ENCODE measurements around the gene TRIP11. TPM values are rescaled to one million over a fixed set of nuclear protein-coding genes. Genes with fewer than 3 reads are reported as not detected.

TRIP11 gene
- total RNA-seq, 4 donors from 2014 or later = 35.5 to 45.1 (median 41.7) TPM

GRCh38 chr14:92033433-92033832 is 6.4 kb downstream of the TRIP11 start:
- Histone ChIP-seq H3K27me3 (no peaks in the 10 kb centered on the region), H3K9me3 (no peaks in the 10 kb centered on the region), H3K4me3 (replicated peaks in 1 of 3) (no peak overlapping the region), H3K27ac (no peak overlapping the region), H3K4me1 (peaks cover 13 to 29% of the 10 kb centered on the region in 2 donors), H3K36me3 (peaks cover 6 to 8% of the 10 kb centered on the region in 2 donors)
- WGBS, 2 donors = 38% methylated on average over 1 of the region's 1 CpG
- TF ChIP-seq CTCF (IDR thresholded peaks at IDR 0.05) (no peak), POLR2A (IDR thresholded peaks at IDR 0.05) (no peak)
- no peak for DNase-seq
- intact Hi-C loops (cut with DNase I) = loop anchor here (10.0 kb wide), 1 partner anchor 71 kb away; the partner anchor contains the start of gene ATXN3

DNA sequence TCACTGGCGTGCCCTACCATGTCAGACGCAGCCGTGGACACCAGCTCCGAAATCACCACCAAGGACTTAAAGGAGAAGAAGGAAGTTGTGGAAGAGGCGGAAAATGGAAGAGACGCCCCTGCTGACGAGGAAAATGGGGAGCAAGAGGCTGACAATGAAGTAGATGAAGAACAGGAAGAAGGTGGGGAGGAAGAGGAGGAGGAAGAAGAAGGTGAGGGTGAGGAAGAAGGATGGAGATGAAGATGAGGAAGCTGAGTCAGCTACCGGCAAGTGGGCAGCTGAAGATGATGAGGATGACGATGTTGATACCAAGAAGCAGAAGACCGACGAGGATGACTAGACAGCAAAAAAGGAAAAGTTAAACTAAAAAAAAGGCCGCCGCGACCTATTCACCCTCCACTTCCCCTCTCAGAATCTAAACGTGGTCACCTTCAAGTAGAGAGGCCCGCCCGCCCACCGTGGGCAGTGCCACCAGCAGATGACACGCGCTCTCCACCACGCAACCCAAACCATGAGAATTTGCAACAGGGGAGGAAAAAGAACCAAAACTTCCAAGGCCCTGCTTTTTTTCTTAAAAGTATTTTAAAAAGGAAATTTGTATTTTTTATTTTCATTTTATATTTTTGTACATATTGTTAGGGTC is 13.2 kb downstream of the TRIP11 start:
- peaks cover 1 to 19% of the 10 kb centered on the region in 2 donors for H3K36me3 ChIP-seq
- WGBS, 2 donors = 90 to 91% methylated on average over 21 of the region's 21 CpGs
- H3K27ac ChIP-seq = no peak overlapping the region
- DNase-seq = no peak
- TF ChIP-seq POLR2A (IDR thresholded peaks at IDR 0.05) = no peak
- no peak for TF ChIP-seq CTCF (IDR thresholded peaks at IDR 0.05)
- no peaks in the 10 kb centered on the region for H3K9me3 ChIP-seq
- no peaks in the 10 kb centered on the region for H3K27me3 ChIP-seq
- intact Hi-C loops (cut with DNase I) = no loop called here
- H3K4me3 ChIP-seq (replicated peaks in 1 of 3) = no peak overlapping the region
- no peaks in the 10 kb centered on the region for H3K4me1 ChIP-seq

DNA sequence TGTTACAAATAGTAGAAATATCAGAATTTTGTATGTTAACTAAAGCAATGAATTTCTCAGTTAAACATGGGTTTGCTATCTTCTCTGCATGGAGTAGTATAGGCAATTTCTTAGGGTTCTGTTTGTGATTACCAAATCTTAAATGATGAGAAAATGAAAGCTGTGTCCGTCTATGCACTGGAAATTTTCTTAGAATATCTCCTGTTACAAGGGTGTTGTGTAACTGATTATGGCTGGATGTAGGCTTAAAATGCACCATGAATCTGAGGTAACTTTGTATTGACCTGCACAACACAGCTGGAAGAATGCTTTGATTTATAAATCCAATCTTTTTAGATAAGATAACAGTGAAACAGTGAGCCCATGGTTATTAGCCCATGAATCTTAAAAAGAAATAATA is 17.8 kb downstream of the TRIP11 start:
- H3K36me3 ChIP-seq = peaks cover 5 to 10% of the 10 kb centered on the region in 2 donors
- intact Hi-C loops (cut with DNase I) = no loop called here
- 83 to 86% methylated on average over 1 of the region's 1 CpG for WGBS, 2 donors
- H3K27me3 ChIP-seq = no peaks in the 10 kb centered on the region
- no peak overlapping the region for H3K27ac ChIP-seq
- H3K4me3 ChIP-seq (replicated peaks in 1 of 3) = no peak overlapping the region
- H3K9me3 ChIP-seq = no peaks in the 10 kb centered on the region
- TF ChIP-seq POLR2A (IDR thresholded peaks at IDR 0.05) (no peak), CTCF (IDR thresholded peaks at IDR 0.05) (no peak)
- H3K4me1 ChIP-seq = no peaks in the 10 kb centered on the region
- no peak for DNase-seq

- Histone ChIP-seq H3K4me3 (replicated peaks in 1 of 3) (no peak overlapping the region), H3K36me3 (peaks cover 6 to 13% of the 10 kb centered on the region in 2 donors), H3K27me3 (no peaks in the 10 kb centered on the region), H3K9me3 (no peaks in the 10 kb centered on the region), H3K4me1 (no peaks in the 10 kb centered on the region), H3K27ac (no peak overlapping the region)
- intact Hi-C loops (cut with DNase I) = no loop called here
- no peak for DNase-seq
- TF ChIP-seq CTCF (IDR thresholded peaks at IDR 0.05) = no peak
- WGBS, 2 donors = 94% methylated on average over 3 of the region's 3 CpGs
Measured at GRCh38 chr14:92021523-92021922, 18.3 kb downstream of the TRIP11 start.

GRCh38 chr14:92014040-92014439 is 25.8 kb downstream of the TRIP11 start:
- intact Hi-C loops (cut with DNase I) = no loop called here
- DNase-seq = no peak
- TF ChIP-seq POLR2A (IDR thresholded peaks at IDR 0.05) (no peak), CTCF (IDR thresholded peaks at IDR 0.05) (no peak)
- no peak overlapping the region for H3K4me3 ChIP-seq (replicated peaks in 1 of 3)
- no peaks in the 10 kb centered on the region for H3K4me1 ChIP-seq
- H3K27ac ChIP-seq = no peak overlapping the region
- H3K27me3 ChIP-seq = no peaks in the 10 kb centered on the region
- peaks cover 25 to 32% of the 10 kb centered on the region in 2 donors for H3K36me3 ChIP-seq
- H3K9me3 ChIP-seq = no peaks in the 10 kb centered on the region
